Right cardiac atrium (tissue), 5 donors: ENCODE results near the gene ARHGEF38. TPM values are rescaled to one million over a fixed set of nuclear protein-coding genes. Genes with fewer than 3 reads are reported as not detected.

Experiments
- ATAC-seq, 2 donors: fragments of 200-7000 bp; cut with Tn5 transposase; one replicate each; pipeline versions ENCODE4 v1.8.0 to v1.9.1; 2020; ENCODE audit warnings: moderate library complexity in 2 of 2, mild to moderate bottlenecking in 1 of 2
- DNase-seq, 3 donors: peaks; one replicate each; pipeline ENCODE4 v3.0.0-alpha.2; 2020
- H3K27ac ChIP-seq: one replicate; pipeline ENCODE4 v1.5.1; 2013; ENCODE audit warnings: mild to moderate bottlenecking, low read length, control low read depth, moderate library complexity
- H3K27me3 ChIP-seq: one replicate; pipeline ENCODE4 v1.6.1; 2013; ENCODE audit not compliant: control insufficient read depth, insufficient read depth
- H3K4me1 ChIP-seq: one replicate; pipeline ENCODE4 v1.6.1; 2013; ENCODE audit warnings: low read length; ENCODE audit not compliant: control insufficient read depth, insufficient read depth
- H3K4me3 ChIP-seq: one replicate; pipeline ENCODE4 v1.5.1; 2013; ENCODE audit warnings: low read length, control low read depth
- H3K9me3 ChIP-seq: one replicate; pipeline ENCODE4 v1.6.1; 2013; ENCODE audit warnings: low read length; ENCODE audit not compliant: control insufficient read depth
- WGBS: extraction: QIAGEN DNeasy Blood & Tissue Kit; methylation state at CpG from one replicate; pipeline ENCODE4 v1.1.7; 2013; 5-methylcytosine and 5-hydroxymethylcytosine counted together
- intact Hi-C, 4 donors: fragments of 100-400 bp; cut with DNase I; formaldehyde crosslinking; loops; one replicate each; pipeline versions ENCODE4 v1.11.0 to v1.14.0; 2022 to 2023
- polyA plus RNA-seq: library from polyadenylated mRNA; stranded (reverse); fragments of 200-250 nt; gene quantifications from one replicate; pipeline ENCODE4 v1.2.3, GENCODE V29; 2013
- total RNA-seq, 4 donors: library from RNA; stranded (reverse); fragmentation: NEBNext Ultra II Directional; extraction: Animal tissue kit (Norgen Biotek cat#: 25700); gene quantifications; one replicate each; pipeline ENCODE4 v1.2.1, GENCODE V29; 2021
- donor health status: healthy with polysubstance abuse.
- donor health status: DM: no; HTN: yes; CAD: no.
- donor health status: DM: no; HTN: no; CAD: no.
- donor health status: DM: no; HTN: yes; CAD: no; lungs with severe emphysema.
- donor health status: DM: yes; HTN: yes; CAD: no.

Gene ARHGEF38
- total and polyA plus RNA-seq, 5 donors, result not detected

DNA sequence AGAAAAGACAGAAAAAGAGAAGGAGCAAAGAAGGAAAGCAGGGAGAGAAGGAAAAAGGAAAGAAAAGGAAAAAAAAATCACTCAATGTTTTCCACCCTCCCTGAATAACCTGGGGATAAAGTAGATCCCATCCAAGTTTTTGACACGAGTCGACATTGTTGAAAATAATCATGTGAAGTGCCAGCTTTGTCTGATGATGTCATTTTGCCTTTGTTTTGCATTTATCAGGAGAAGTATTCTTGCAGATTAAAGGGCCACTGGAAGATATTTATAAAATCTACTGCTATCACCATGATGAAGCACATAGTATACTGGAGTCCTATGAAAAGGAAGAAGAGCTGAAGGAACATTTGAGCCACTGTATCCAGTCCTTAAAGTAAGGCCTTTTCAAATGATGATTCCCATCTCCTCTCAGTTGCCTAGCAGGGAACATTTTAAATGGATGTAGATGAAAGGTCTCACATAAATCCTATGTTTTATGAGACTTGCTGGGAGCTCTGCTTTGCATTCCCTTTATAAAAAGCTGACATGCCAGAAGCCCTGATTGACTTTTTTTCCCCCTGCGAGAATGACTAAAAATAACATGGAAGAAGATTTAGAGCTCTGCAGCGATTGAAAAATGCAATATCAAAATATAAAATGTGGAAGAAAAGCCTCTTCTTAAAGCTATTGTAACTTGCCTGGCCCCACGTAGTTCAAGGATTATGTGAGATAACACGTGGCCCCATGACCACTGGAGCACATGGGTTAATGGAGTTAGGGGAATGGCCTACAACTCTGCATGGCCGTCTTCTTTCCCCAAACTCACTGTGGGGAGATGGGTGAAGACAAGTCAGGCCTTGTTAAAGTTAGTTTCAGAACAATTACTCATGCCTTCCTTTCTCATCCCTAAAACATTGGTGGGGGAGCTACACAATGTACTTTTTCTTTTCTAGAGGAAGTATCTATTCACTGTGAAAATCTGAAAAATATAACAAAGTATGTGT lies 78.5 kb downstream of the ARHGEF38 start:
- Histone ChIP-seq H3K9me3 (no peaks in the 10 kb centered on the region), H3K4me1 (no peaks in the 10 kb centered on the region), H3K27me3 (no peaks in the 10 kb centered on the region), H3K4me3 (no peak overlapping the region), H3K27ac (no peak overlapping the region)
- ATAC-seq (no peak), DNase-seq (no peak)
- intact Hi-C loops, result no loop called here
- 43% methylated on average over 7 of the region's 7 CpGs for WGBS

GRCh38 chr4:105631818-105632400 lies 79.5 kb downstream of the ARHGEF38 start:
- Histone ChIP-seq H3K27me3 (no peaks in the 10 kb centered on the region), H3K9me3 (no peaks in the 10 kb centered on the region), H3K4me1 (no peaks in the 10 kb centered on the region), H3K27ac (no peak overlapping the region), H3K4me3 (no peak overlapping the region)
- ATAC-seq (peak in 1 of 2 donors; percentile 34), DNase-seq (no peak)
- intact Hi-C loops, result no loop called here
- WGBS, result 55% methylated on average over 8 of the region's 8 CpGs

GRCh38 chr4:105632599-105632998 lies 80.2 kb downstream of the ARHGEF38 start:
- no peak overlapping the region for H3K27ac ChIP-seq
- intact Hi-C loops, result no loop called here
- 90% methylated on average over 3 of the region's 3 CpGs for WGBS
- no peak for ATAC-seq
- no peak for DNase-seq
- H3K9me3 ChIP-seq, result no peaks in the 10 kb centered on the region
- H3K4me1 ChIP-seq, result peaks cover 2% of the 10 kb centered on the region
- H3K4me3 ChIP-seq, result no peak overlapping the region
- no peaks in the 10 kb centered on the region for H3K27me3 ChIP-seq

- no peak overlapping the region for H3K4me3 ChIP-seq
- H3K4me1 ChIP-seq, result peaks cover 5% of the 10 kb centered on the region
- intact Hi-C loops, result no loop called here
- H3K27me3 ChIP-seq, result no peaks in the 10 kb centered on the region
- no peaks in the 10 kb centered on the region for H3K9me3 ChIP-seq
- DNase-seq (no peak), ATAC-seq (peak; percentile 56 to 78)
- H3K27ac ChIP-seq, result no peak overlapping the region
- 41% methylated on average over 3 of the region's 3 CpGs for WGBS
Observed at GRCh38 chr4:105633241-105633640, 80.8 kb downstream of the ARHGEF38 start.

DNA sequence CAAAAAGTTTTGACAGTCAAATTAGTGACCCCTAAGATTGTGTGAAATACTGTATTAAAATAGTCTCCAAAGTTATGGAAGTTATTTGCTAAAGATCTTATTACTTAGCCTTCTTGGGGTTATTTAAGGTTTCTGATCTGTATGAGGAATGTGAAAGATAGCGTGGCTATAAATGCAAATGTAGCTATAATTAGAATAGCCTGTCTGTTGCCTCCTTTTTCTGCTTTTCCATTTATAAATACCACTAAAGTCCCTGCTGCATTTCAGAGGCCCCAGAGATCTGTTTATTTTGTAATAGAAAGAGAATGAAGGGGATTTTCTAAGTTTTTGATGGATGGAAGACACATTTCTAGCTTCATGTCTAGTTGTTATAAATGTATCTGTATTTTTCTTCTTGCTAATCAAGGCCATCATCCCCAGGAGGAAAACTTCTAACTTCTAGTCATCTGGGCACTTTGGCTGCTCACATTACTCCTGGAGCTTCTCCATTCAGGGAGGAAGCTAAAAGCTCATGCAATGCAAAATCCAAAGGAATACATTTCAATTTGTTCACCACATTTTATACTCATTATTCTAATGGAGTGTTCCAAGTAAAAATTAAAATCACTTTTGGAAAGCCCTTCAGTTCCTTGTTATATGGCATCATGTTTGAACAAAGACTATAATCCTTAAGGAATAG lies 82.1 kb downstream of the ARHGEF38 start:
- no peak overlapping the region for H3K27ac ChIP-seq
- H3K27me3 ChIP-seq, result no peaks in the 10 kb centered on the region
- H3K4me3 ChIP-seq, result no peak overlapping the region
- WGBS, result 18% methylated on average over 1 of the region's 1 CpG
- peaks cover 5% of the 10 kb centered on the region for H3K4me1 ChIP-seq
- intact Hi-C loops, result no loop called here
- no peaks in the 10 kb centered on the region for H3K9me3 ChIP-seq
- DNase-seq (no peak), ATAC-seq (no peak)

GRCh38 chr4:105637408-105638176 lies 85.2 kb downstream of the ARHGEF38 start:
- Histone ChIP-seq H3K9me3 (no peaks in the 10 kb centered on the region), H3K4me1 (peaks cover 5% of the 10 kb centered on the region), H3K27me3 (no peaks in the 10 kb centered on the region), H3K4me3 (no peak overlapping the region), H3K27ac (no peak overlapping the region)
- WGBS, result 34% methylated on average over 4 of the region's 4 CpGs
- ATAC-seq, result peak; percentile 76 to 87
- intact Hi-C loops, result no loop called here
- peak; percentile 70 to 89 (median 77) for DNase-seq

DNA sequence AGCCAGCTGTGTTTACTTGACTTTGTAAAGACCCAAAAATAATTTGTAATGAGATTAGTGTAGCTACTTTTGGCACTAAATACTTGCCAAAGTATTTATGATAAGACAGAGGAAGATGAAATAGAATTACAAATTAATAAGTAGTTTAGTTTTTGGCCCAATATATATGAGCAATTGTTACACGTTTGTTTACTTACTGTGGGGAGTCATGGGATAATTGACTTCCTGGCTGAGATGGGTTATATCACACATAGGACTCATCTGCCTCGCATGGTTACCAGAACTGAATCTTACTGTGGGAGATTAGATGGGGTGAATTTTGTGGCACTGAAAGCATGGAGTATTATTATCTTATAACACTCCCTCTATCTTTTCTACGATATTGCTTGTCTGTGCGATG lies 89.4 kb downstream of the ARHGEF38 start:
- no peak overlapping the region for H3K4me3 ChIP-seq
- H3K9me3 ChIP-seq, result no peaks in the 10 kb centered on the region
- ATAC-seq (no peak), DNase-seq (no peak)
- peaks cover 5% of the 10 kb centered on the region for H3K4me1 ChIP-seq
- WGBS, result 29% methylated on average over 4 of the region's 4 CpGs
- H3K27ac ChIP-seq, result no peak overlapping the region
- intact Hi-C loops, result no loop called here
- H3K27me3 ChIP-seq, result no peaks in the 10 kb centered on the region

- WGBS, result 49% methylated on average over 2 of the region's 2 CpGs
- intact Hi-C loops, result no loop called here
- Histone ChIP-seq H3K4me1 (no peaks in the 10 kb centered on the region), H3K27me3 (no peaks in the 10 kb centered on the region), H3K9me3 (no peaks in the 10 kb centered on the region), H3K4me3 (no peak overlapping the region), H3K27ac (no peak overlapping the region)
- DNase-seq, result no peak
- no peak for ATAC-seq
Observed at GRCh38 chr4:105644257-105644656, 91.8 kb downstream of the ARHGEF38 start.

DNA sequence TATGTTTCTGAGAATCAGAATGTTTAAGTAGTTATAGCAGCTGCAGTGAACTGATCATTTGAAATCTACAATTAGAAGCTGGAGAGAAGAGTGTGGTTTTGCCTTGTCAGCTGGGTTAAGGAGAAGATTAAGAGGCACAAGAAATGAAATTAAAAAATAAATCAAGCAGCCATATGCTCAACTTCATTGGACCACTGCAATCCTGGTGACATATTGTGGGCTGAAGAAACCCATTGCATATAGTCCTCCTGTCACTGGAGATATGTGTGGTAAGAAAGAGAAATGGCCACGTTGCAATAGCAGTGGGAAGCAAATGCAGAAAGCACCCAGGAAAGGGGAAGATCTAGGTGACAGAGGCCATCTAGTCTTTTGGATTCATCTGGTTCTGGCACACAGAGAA lies 93.0 kb downstream of the ARHGEF38 start:
- Histone ChIP-seq H3K27me3 (no peaks in the 10 kb centered on the region), H3K27ac (no peak overlapping the region), H3K9me3 (no peaks in the 10 kb centered on the region), H3K4me3 (no peak overlapping the region), H3K4me1 (no peaks in the 10 kb centered on the region)
- intact Hi-C loops, result no loop called here
- 58% methylated on average over 1 of the region's 1 CpG for WGBS
- no peak for DNase-seq
- no peak for ATAC-seq

GRCh38 chr4:105650190-105650589 lies 97.8 kb downstream of the ARHGEF38 start:
- no peaks in the 10 kb centered on the region for H3K4me1 ChIP-seq
- no peak for DNase-seq
- no peak overlapping the region for H3K4me3 ChIP-seq
- intact Hi-C loops, result no loop called here
- H3K27ac ChIP-seq, result no peak overlapping the region
- no peaks in the 10 kb centered on the region for H3K9me3 ChIP-seq
- 67% methylated on average over 1 of the region's 1 CpG for WGBS
- no peak for ATAC-seq
- no peaks in the 10 kb centered on the region for H3K27me3 ChIP-seq
